ENCODE results near the gene PLXDC2.

Gene PLXDC2

GRCh38 chr10:19983880-19984565 is 167.8 kb downstream of the PLXDC2 start:
- TF ChIP-seq CTCF (IDR thresholded peaks at IDR 0.05; ENCODE audit: control insufficient read depth, insufficient read depth, low read depth, low read length, missing control alignments): no peak
- no peak overlapping the region for H3K4me3 ChIP-seq (ENCODE audit: control insufficient read depth, low read depth, low read length)
- DNase-seq (ENCODE audit: low read depth): no peak

GRCh38 chr10:19985745-19986144 is 169.5 kb downstream of the PLXDC2 start:
- no peak for DNase-seq (ENCODE audit: low read depth)
- H3K4me3 ChIP-seq (ENCODE audit: control insufficient read depth, low read depth, low read length): no peak overlapping the region
- TF ChIP-seq CTCF (IDR thresholded peaks at IDR 0.05; ENCODE audit: control insufficient read depth, insufficient read depth, low read depth, low read length, missing control alignments): no peak

- no peak overlapping the region for H3K4me3 ChIP-seq (ENCODE audit: control insufficient read depth, low read depth, low read length)
- DNase-seq (ENCODE audit: low read depth): no peak
- TF ChIP-seq CTCF (IDR thresholded peaks at IDR 0.05; ENCODE audit: control insufficient read depth, insufficient read depth, low read depth, low read length, missing control alignments): no peak
Observed at GRCh38 chr10:19986591-19986990, 170.4 kb downstream of the PLXDC2 start.

- H3K4me3 ChIP-seq (ENCODE audit: control insufficient read depth, low read depth, low read length): no peak overlapping the region
- DNase-seq (ENCODE audit: low read depth): no peak
- TF ChIP-seq CTCF (IDR thresholded peaks at IDR 0.05; ENCODE audit: control insufficient read depth, insufficient read depth, low read depth, low read length, missing control alignments): no peak
Observed at GRCh38 chr10:19987931-19988330, 171.7 kb downstream of the PLXDC2 start.

GRCh38 chr10:19993714-19994315 is 177.6 kb downstream of the PLXDC2 start:
- no peak for DNase-seq (ENCODE audit: low read depth)
- TF ChIP-seq CTCF (IDR thresholded peaks at IDR 0.05; ENCODE audit: control insufficient read depth, insufficient read depth, low read depth, low read length, missing control alignments): no peak
- H3K4me3 ChIP-seq (ENCODE audit: control insufficient read depth, low read depth, low read length): no peak overlapping the region

- no peak overlapping the region for H3K4me3 ChIP-seq (ENCODE audit: control insufficient read depth, low read depth, low read length)
- TF ChIP-seq CTCF (IDR thresholded peaks at IDR 0.05; ENCODE audit: control insufficient read depth, insufficient read depth, low read depth, low read length, missing control alignments): no peak
- no peak for DNase-seq (ENCODE audit: low read depth)
Observed at GRCh38 chr10:19998482-19998881, 182.2 kb downstream of the PLXDC2 start.
